GM21360 (cell line): ENCODE data around the gene TMEM247.

ENCODE experiments used
- ATAC-seq: cut with Tn5 transposase; IDR thresholded peaks from one replicate; pipeline ENCODE4 v1.9.1; 2021; ENCODE audit warnings: mild to moderate bottlenecking, moderate library complexity; ENCODE audit not compliant: unreplicated experiment

TMEM247 gene

DNA sequence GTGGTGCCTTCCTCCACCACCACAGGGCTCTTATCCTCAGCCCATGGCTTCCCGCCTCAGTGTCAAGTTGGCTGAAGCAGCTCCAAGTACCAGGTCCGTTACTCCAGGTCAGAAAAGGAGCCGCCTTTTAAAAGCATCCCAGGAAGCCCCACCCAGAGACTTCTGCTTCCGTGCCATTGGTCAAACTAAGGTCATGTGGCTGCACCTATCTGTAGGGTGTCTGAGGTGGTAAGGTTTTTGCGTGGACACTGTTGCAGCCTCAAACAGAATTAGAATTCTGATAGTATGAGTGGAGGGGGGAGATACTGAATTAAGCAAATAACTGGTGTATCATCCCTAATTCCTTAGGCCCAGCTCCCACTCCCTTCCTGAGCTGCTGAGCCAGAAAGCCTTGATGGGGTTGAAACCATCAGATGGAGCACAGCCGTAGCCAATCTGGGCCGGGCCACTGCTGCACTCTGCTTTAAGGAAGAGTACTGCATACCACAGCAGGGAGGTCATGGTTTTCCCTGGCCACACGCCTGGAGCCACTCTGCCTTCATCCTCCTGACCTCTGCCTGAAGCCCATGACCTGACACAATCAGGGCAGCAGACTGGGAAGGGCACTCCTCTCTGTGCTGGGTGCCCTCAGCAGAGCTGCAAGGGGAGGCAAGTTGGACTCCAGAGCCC lies 8.4 kb downstream of the TMEM247 start:
- ATAC-seq = no peak

DNA sequence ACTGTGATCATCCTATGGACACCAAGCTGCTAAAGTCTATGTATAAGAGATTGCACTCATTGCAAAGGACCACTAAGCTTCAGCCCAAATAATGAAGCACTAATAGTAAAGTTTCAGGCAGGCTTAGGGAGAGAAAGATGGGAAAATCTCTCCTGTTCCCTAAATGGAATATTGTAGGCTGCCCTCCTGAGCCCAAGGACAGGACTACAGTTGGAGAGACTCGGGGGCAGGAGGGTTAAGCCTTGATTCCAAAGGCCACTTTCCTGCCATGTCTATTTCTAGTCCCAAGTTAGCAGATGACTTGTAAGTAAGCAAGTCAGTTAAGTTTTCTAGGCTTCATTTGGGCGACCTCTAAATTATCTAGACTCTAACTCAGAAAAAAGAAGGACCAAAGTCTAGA lies 9.0 kb downstream of the TMEM247 start:
- no peak for ATAC-seq

DNA sequence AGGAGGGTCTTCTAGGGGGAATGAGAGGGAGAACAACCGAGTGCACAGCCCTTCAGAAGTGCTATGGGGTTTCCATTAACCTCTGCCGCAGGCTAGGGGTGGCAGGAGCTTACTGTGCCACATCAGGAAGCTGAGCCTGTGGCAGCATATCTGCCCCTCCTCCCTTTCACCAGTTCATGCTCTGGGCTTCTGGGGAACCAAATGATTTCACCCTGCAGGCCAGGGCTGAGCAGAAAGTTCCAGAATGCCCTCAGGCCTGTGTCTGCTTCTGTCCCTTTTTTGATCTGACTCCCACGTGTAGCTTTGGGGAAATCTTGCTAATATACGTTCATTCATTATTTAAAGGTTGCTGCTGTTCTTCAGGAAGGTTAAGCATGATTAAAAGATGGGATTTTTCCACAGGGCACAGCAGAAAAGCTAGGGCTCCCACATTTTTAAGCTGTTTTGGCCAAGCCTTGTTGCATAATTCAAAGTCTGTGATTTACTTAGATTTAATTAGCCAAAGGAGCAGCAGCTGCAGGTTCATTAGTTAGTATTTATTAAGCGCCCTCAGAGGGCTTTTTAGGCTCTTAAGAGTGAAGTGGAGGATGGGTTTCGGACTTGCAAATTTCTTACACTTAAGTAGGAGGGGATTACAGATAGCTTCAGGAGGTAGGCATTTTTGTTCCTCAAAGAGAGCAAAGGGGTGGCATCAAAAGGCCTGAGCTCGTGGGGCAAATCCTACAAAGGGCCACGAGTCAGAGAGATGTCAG lies 10.2 kb downstream of the TMEM247 start:
- ATAC-seq = no peak

GRCh38 chr2:46490521-46491141 lies 11.3 kb downstream of the TMEM247 start:
- ATAC-seq = peak; percentile 65

GRCh38 chr2:46492301-46492700 lies 12.9 kb downstream of the TMEM247 start:
- ATAC-seq = no peak

DNA sequence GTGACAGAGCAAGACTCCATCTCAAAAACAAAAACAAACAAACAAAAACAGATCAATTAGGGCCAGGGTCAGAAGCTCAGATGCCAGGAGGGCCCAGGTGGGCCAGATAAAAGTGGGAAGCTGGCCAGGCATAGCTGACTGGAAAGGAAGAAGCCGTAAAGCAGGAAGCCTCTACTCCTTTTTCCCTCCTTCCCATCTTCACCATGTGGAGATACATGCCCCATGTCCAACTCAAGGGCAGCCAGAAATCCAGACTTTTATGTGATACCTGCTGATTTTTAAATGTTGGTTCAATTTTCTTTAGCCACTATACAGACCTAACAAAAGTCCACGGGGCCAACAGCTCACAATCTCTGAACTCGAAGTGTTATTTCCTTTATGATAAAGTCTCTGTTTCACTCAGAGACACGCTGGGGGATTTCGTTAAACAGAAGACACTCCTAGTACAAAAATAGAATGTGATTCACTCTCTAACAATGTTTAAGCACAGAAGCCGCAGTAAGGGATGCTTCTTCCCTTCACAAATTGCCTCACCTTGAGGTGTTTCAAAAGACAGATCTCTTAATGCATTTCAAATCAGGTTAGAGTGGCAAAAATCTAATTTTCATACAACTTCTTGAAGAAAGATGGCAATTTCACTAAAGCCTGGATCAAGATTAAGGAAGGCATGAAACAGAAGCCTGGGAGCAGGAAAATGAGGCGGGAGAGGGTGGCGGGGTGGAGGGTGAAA lies 14.0 kb downstream of the TMEM247 start:
- peak; percentile 71 for ATAC-seq

DNA sequence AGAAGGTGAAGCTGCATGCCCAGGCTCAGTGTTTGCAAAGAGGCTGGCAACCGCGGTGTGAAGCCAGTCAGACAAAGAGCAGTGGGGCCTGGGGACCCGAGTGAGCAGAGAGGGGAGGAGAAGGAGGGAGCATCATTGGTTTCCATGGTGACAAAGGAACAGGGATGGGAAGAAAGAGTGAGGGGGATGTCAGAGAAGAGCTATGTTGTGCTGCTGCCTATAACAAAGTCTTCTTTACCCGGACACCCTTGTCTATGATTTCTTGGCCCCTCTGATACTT lies 14.5 kb downstream of the TMEM247 start:
- ATAC-seq = no peak

DNA sequence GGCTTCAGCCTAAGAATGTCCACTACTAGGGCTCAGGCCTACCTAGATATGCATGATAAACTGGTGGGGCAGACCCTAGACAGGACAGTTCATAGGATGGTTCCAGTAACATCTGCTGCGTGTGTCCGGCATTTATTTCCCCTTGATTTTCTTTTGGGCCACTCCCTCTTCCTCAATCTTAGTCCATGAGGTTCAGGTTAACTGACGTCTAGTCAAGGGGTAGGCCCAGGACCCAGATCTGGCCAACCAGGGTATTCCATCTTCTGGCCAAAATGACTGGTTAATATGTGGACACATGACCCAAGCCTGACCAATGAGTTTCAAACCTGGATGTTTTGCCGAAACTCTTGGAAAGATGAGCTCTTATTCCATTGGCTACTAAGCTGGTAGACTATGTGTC lies 15.2 kb downstream of the TMEM247 start:
- ATAC-seq = no peak

DNA sequence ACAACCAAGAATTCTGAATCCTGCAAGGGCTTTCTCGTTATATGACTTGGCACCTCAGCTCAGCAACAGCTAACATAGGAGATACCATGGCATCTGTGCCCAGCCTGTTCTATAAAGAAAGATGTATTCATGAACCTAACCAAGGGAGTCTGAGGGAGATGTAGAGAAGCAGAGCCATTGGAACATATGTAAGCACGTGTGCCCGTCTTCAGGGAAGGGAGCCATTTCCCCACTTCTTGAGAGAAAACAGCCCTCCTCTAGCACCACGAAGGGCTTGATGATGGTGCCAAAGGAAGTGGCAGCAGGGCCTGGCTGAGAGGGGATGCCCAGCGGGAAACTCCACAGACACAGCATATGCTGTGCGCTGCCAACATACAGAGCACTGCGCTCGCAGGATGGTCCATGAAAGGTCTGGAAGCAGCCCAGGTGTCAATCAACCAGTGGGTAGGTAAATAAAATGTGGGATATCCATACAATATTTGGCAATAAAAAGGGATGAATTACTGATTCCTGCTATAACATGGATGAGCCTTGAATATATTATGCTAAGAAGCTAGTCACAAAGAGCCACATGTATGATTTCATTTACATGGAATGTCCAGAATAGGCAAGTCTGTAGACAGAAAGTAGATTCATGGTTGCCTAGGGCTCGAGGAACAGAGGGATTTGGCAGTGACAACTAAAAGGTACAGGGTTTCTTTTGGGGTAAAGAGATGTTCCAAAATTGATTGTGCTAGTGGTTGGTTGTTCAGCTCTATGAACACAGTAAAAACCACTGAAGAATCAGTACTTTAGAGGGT lies 16.1 kb downstream of the TMEM247 start:
- no peak for ATAC-seq

DNA sequence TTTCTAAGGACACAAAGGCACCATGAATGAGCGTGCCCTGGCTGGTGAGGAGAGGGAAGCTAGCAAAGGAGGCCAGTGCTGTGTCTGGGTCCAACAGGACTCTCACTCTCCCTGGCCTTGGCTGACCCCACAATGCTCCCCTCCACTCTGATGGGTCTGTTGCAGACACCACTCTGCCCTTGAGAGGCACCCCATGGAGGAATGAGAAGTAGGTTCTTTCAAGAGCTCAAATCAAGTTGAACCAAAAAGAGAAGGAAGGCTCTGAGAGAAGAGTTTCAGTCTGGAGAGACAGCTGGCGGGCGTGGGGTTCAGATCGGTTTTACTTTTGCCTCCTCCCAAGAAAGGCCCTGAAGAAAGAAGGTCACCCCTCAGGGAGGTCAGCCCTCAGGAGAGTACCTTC lies 18.4 kb downstream of the TMEM247 start:
- ATAC-seq = no peak

DNA sequence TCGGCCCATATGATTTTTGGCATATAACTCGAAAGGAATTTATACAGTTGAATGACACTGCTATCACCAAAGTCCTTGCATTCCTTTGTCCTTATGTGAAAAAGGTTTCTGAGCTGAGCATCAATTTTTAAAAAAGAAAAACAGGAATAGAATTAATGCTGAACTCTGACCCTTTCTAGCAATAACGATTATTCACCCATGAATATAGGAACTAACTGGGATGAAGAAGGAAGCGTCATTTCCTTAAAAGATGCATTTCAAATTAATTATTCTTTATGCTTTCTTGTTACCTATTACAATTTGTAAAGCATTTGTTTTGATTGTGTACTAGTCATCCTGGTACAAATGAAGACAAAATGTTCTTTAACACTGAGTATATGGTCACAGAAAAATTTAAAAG lies 19.3 kb downstream of the TMEM247 start:
- ATAC-seq = no peak

GRCh38 chr2:46499392-46499785 lies 20.0 kb downstream of the TMEM247 start:
- ATAC-seq = no peak

- ATAC-seq = no peak
These were observed 21.4 kb downstream of the TMEM247 start for GRCh38 chr2:46500801-46501200.

DNA sequence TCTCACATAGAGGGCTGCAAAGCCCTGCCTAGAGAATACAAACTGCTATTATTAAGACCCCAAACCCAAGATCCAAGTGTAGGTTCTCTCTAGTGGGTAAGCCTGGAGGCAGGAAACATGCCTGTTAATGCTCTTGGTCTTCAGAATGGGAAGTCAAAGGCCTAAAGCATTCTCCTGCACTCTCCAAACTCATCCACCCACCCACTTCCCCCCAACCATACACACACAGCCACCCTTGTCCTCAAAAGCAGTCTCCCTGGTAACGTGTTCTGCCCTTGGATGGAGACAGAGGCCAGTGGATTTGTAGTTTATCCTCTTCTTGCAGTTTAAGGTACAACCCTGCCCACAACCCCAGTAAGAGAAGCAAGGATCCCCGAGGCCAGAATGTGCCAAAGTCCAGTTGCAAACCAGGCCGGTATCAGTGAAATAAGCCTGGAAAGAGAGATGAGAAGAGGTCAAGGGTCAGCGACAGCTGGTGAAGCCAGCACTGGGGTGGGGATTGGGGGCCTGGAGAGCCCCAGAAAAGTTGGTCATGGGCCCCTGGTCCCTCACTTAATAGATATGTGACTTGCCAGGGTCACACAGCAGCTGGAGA lies 23.0 kb downstream of the TMEM247 start:
- ATAC-seq = no peak

GRCh38 chr2:46503686-46504085 lies 24.3 kb downstream of the TMEM247 start:
- no peak for ATAC-seq

DNA sequence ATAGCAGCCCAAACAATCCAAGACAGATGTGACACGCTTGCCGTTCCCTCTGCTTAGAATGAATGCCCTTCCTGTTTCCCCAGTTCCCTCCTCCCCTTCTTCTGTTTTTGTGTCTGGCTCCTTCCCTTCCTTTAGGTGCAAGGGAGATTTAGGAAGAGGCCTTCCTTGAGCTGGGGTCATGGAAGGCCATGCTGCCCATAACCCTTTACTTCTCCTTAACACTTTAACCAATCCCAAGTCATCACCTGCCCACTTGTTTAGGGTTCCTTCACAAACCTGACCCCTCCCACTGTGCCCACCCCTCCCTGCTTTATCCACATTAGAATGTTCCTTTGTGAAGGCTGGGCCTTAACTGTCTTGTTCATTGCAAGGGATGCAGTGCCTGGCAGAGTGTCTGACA lies 24.9 kb downstream of the TMEM247 start:
- no peak for ATAC-seq

GRCh38 chr2:46504685-46505471 lies 25.5 kb downstream of the TMEM247 start:
- no peak for ATAC-seq

DNA sequence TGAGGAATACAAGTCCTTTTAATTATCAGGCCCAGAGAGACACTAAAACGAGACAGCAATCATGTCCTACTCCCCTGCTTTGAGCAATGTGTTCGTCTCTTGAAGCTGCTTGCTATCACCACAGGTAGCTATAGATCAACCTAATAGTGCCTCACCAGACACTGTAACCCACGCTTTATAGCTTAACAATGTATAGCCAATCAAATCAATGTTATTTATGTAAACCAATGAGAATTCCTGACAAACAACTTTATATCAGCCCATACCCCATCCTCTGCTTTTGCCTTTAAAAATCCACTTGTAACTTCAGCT lies 26.1 kb downstream of the TMEM247 start:
- no peak for ATAC-seq

- no peak for ATAC-seq
These were observed 26.9 kb downstream of the TMEM247 start for GRCh38 chr2:46506131-46506706.

DNA sequence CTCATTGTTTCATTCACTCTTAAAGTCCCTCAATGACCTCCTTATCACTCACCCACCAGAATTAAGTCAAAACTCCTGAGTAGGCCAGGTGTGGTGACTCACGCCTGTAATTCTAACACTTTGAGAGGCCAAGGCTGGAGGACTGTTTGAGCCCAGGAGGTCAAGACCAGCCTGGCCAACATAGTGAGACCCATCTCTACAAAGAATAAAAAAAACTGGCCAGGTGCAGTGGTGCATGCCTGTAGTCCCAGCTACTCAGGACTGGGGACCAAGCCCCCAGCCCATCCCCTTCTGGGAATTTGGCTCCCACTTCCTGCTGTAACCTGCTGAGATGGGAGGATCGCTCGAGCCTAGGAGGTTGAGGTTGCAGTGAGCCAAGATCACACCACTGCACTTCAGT lies 28.9 kb downstream of the TMEM247 start:
- no peak for ATAC-seq
